NOMO-1 treated with DMSO at 0.1 percent for 48 hours (cell line): ENCODE results near the gene PHIP.

ENCODE experiments used
- DNase-seq: peaks from one replicate; lab custom pipeline; 2025; ENCODE audit not compliant: unreplicated experiment; lab: John Stamatoyannopoulos, UW

Gene PHIP

GRCh38 chr6:79011940-79012339 is 66.1 kb downstream of the PHIP start:
- no peak for DNase-seq

GRCh38 chr6:79010422-79010821 is 67.6 kb downstream of the PHIP start:
- DNase-seq, result no peak

DNA sequence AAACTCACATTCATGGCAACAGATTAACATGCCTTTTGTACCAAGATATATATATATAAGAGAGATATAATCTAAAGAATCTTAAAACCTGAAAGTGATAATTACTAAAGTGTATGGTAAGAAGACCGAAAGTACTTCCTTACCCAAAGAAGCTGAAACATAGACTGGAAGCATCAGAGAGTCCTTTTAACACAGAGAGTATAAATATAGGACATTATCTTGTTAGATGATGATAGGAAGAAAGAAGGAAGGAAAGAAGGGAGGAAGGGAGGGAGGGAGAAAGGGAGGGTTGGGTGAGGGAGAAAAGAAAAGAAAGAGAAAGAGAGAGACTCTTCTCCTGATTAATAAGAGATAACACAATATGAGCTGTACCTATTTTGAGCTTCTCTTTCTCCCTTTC is 68.2 kb downstream of the PHIP start:
- no peak for DNase-seq

DNA sequence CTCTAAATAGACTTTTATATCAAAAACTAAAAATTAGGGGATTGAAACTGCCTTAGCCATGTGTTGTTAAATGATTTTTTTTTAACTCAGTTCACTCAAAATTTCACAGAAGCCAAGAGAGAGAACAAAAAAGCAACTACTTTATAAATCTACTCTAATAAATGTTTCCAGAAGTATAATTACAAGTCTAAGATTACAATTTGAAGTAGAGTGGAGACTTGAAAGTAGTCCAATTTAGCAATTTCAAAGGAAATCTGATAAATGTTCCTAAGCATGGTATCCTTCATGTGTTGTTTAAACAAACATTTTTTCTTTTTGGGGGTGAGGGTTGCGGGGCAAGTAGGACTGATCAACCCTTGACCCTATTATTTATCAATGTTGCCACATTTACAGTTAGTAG is 72.6 kb downstream of the PHIP start:
- no peak for DNase-seq

GRCh38 chr6:79005024-79005423 is 73.0 kb downstream of the PHIP start:
- DNase-seq, result no peak

DNA sequence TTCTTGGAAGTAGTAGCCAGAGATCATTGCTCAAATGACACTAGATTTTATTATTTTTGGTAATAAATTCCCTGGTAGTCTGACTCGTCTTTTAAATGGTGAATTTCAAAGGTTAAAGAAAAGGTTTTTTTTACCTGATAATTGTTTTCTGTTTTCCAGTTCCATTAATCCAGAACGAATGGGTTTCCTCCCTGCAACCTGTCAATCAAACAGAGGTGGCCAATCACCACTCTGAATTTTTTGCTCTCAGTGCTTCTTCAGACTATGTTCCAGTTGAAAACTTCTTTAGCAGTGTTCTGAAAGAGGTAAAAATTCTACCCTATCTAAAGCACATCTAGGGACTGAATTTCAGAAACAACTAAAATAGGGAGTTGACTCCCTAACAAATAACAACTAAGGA is 73.8 kb downstream of the PHIP start:
- DNase-seq, result no peak

GRCh38 chr6:79001415-79001814 is 76.6 kb downstream of the PHIP start:
- no peak for DNase-seq

GRCh38 chr6:78999737-79000136 is 78.3 kb downstream of the PHIP start:
- no peak for DNase-seq

- no peak for DNase-seq
Observed at GRCh38 chr6:78995946-78996345, 82.1 kb downstream of the PHIP start.

DNA sequence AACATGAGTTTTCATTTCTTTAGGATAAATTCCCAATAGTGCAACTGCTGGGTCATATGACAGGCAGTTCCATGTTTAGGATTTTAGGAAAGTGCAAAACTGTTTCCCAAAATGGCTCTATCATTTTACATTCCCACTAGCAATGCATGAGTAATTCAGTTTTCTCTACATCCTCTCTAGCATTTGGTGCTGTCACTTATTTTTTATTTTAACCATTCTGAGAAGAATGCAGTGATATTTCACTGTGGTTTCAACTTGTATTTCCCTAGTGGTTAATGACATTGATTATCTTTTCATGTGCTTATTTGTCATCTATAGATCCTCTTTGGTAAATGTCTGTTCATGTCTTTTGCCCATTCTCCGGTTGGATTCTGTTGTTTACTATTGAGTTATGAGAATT is 82.7 kb downstream of the PHIP start:
- DNase-seq, result no peak

GRCh38 chr6:78993955-78994354 is 84.1 kb downstream of the PHIP start:
- DNase-seq, result no peak

GRCh38 chr6:78989191-78989590 is 88.9 kb downstream of the PHIP start:
- DNase-seq, result no peak

DNA sequence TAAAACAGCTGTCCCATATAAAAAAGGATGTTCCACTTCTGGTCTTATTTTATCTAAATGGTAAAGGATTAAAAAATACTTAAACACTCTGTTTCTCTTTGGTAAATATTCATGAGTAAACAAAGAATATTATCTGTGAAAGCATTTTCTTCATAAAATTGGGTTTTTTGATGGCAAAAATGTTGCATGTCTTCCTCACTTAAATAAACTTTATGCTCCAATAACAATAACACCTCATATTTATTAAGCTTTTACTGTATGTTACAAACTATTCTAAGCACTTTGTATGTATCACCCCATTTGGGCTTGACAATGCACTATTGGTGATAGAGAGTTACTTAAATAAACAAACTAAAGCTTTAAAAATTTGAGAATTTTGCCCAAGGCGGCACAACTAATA is 91.9 kb downstream of the PHIP start:
- DNase-seq, result no peak

- no peak for DNase-seq
Observed at GRCh38 chr6:78984225-78984950, 93.7 kb downstream of the PHIP start.

DNA sequence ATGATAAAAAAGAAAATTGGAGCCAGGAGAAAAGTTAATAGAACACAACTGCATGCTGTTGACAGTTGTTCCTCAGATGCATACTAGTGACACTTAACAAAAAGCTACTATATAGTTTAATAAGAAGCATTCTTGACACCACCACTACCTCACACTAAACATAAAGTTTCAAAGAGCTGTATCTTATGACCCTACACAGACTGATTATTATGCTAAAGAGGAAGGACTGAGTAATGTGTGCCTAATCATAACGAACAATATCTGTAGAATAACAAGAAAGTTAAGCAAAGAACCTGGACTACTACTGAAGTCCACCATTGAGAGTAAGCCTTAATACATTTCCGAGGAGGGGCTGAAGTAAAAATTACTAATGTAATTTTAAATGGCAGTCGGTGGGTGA is 110.9 kb downstream of the PHIP start:
- no peak for DNase-seq

GRCh38 chr6:78966542-78966941 is 111.5 kb downstream of the PHIP start:
- DNase-seq, result no peak

GRCh38 chr6:78962448-78962847 is 115.6 kb downstream of the PHIP start:
- DNase-seq, result no peak

GRCh38 chr6:78954740-78955139 is 123.3 kb downstream of the PHIP start:
- no peak for DNase-seq

DNA sequence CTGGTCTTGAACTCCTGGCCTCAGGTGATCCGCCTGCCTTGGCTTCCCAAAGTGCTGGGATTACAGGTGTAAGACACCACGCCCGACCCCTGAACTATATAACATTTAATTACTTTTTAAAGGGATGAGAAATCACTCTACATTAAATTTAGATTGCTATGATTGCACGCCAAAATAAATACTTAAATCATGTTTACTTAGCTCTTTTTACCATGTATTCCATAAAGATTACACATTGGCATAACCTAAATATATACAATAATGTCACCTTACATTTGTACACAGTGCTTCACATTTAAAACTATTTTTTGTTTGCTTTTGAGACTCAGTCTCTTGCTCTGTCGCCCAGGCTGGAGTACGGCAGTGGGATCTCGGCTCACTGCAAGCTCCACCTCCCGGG is 124.3 kb downstream of the PHIP start:
- DNase-seq, result no peak

DNA sequence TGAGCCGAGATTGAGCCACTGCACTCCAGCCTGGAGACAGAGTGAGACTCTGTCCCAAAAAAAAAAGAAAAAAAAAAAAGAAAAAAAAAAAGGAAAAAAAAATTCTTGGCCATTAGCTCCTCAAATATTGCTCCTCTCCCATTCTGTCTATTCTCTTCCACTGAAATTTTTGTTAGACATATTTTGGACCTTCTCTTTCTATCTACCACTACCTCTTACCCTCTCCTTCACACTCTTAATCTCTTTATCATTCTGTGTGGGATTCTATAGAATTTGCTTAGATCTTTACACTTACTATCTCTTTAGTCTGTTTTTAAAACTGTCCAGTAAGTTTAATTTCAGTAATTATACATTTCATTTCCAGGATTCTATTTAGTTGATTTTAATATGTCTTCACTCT is 125.7 kb downstream of the PHIP start:
- no peak for DNase-seq

DNA sequence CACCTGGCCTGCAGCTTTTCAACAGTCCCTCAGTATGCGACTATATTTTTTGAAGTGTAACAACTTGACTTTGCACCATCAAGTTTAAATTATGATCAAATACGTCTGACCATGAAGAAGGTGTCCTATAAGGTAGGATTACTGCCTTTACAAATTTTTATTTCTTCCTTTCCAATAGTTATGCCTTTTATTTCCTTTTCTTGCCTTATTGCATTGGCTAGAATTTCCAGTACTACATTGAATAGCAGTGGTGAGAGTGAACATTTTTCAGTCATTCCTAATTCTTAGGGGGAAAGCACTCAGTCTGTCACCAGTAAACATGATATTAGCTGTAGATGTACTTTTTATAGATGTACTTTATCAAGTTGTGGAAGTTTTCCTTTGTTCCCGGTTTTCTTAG is 129.3 kb downstream of the PHIP start:
- DNase-seq, result no peak

- no peak for DNase-seq
Observed at GRCh38 chr6:78947962-78948361, 130.1 kb downstream of the PHIP start.

DNA sequence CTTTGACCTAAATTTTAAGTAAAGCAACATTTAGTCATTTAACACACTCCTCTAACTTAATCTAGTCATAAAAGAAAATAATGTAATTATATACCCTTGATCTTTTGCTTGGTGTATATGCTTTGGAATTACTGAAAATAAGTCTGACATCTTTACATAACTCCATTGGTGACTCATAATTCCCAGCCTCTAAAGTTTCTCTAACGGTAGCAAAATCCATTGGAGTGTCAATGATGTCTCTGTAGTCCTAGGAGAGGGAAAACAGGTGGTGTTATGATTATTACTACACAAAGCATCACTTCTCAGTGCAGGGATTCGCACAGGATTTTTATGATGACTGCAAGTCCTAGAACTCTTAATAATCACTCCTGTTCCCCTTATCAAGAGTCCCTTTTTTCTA is 130.5 kb downstream of the PHIP start:
- DNase-seq, result no peak
